Dedifferentiated amniotic fluid mesenchymal stem cell (primary cell): ENCODE results near the gene CNTFR.
A peak's percentile ranks its signal among the peaks of the same experiment; 100 is the strongest.
"Not testable (repeated sequence)": the region's sequence is repeated elsewhere in the genome, so short reads cannot be mapped to it uniquely, and the experiment has no call there.

Source experiments
- DNase-seq: peaks from one replicate; pipeline ENCODE4 v3.0.0-alpha.2; 2016; ENCODE audit errors: extremely low spot score

CNTFR gene

GRCh38 chr9:34555002-34555348 lies 34.5 kb downstream of the CNTFR start:
- no peak for DNase-seq

DNA sequence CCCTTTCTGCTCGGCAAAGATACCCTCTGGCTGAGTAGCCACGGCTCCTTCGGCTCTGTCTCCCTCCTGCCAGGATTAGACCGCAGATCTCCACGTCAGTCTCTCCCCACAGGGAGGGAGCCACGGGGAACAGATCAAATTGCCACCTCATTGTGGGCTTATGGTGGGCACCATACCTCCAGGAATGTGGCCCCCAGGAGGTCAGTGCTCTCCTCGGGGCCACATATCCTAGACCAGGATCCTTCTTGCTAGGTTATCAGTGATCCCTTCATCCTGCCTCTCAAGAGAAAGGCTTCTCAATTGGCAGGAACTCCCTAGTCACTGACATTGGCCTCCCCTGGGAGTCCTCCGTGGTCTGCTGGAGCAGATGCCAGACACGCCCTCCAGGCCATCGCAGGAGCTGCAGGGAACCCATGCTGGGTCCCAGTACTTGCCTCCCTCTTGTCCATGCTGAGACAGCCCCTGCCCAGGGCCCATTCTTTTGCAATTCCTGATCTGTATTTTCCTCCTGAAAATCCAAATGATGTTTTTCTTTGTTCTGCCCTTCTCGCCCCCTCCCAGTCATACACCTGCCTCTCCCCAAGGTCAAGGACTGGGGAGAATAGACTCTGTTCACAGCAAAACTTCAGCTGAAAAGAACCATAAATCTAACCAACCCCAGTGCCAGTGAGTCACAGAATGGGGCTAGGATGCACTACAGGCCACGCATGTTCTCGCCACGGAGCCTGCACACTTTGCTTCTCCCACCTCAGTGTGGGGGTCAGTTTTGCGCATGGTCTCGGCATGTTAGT lies 35.1 kb downstream of the CNTFR start:
- no peak for DNase-seq

DNA sequence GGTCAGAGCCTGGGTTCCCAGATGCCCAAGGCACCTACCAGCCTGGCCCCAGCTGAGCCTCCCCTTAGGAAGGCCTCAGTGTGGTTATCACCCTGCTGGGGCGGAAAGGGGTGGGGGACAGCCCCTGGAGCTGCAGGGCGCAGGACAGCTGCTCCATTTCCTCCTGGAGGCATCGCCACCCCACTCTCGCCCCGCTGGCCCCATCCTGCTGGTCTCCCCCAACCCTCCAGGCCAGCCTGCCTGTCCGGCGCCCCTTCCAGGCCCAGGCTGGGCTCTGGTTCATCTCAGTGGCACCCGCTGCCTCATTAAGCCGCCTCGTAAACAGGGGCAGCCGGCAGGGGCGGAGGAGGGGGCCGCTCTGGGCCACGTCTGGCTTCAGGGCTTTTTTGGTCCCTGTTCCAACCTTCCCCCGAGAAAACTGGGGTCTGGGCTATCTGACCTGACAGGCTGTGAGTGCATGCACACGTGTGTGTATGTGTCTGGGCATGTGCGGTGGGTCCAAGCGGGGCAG lies 36.0 kb downstream of the CNTFR start:
- DNase-seq = no peak

DNA sequence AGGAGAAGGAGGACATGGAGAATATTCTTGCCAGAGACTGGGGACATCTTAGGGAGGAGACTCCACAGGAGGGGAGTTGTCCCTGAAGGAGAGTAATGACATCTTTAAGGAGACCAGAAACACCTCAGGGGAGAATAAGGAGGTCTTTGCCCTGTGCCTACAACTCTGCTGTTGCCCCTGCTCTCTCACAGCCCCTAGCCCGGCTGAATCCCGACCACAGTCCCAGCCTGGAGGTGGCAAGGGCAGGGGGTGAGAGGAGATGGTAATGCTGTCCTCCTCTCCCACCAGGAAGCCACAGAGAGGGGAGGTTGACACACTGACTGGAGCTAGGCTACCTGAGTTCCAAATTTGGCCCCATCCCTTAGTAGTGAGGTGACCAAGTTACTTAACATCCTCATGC lies 36.5 kb downstream of the CNTFR start:
- no peak for DNase-seq

GRCh38 chr9:34552606-34552981 lies 36.9 kb downstream of the CNTFR start:
- no peak for DNase-seq

- DNase-seq = no peak
These were observed 37.5 kb downstream of the CNTFR start for GRCh38 chr9:34551751-34552605.

DNA sequence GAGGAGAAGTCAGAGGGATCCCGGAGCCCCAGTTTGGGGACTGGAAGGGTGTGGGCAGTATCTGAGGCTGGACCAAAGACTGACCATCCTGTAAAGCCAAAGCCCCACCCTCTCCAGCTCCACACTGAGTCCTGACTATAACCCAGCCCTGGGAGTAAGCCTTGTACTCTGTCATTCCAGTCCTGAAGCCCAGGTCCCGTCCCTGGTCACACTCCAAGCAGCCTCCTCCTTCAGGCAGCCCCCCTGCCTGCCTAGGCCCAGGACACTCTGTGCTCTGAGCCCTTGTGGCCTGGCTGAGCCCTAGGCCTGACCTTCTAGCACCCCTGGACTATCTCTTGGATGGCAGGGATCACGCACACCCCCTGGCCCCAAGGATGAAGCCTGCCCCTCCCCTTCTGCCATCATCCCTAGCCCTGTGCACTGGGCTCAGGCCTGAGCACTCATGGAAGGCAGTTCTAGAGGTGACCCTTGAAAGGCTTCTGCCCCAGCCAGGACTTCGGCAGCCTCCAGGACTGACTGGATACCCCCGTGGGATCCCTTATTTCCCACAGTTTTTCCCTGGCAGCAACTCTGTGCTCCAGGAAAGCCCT lies 38.7 kb downstream of the CNTFR start:
- DNase-seq = no peak

GRCh38 chr9:34550016-34550680 lies 39.4 kb downstream of the CNTFR start:
- no peak for DNase-seq

GRCh38 chr9:34549407-34549732 lies 40.2 kb downstream of the CNTFR start:
- DNase-seq = no peak

- peak; percentile 24 for DNase-seq
These were observed 41.4 kb downstream of the CNTFR start for GRCh38 chr9:34547960-34548611.

- peak; percentile 26 for DNase-seq
These were observed 42.4 kb downstream of the CNTFR start for GRCh38 chr9:34546834-34547827.

- no peak for DNase-seq
These were observed 43.3 kb downstream of the CNTFR start for GRCh38 chr9:34546102-34546833.

DNA sequence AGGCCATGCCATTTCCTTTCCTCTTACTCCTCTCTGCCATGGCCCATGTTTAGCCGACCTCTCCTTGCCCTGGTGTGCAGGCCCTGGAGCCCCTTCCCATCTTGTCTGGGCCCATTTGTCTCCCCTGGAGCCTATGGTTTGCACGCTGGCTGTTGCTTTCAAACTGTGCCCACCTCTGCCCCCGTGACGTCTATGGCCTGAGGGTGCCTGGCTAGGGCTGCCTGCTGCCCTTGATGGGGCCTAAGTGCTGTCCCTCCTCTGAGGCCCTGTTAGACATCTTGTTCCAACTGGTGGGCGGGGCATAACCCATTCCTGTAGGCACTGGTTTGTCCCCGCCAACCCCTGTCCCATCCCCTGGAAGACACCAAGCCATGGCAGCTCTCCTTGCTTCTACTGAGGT lies 44.0 kb downstream of the CNTFR start:
- DNase-seq = no peak

DNA sequence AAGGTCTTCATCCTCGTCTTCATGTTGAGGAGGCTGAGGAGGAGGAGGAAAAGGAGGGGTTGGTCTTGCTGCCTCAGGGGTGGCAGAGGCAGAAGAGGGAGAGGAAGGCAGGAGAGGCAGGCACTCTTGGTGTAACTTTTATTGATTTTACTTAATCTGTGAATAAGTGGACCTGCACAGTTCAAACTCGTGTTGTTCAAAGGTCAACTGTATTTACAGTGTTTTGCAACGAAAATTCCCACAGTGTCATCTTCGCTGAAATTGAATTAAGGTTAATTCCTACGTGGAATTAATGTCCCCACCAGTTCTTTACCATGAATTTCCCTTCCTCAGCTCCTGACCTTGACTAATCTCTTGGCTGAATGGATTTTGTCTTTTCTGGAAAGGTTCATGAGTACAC lies 45.5 kb downstream of the CNTFR start:
- no peak for DNase-seq

GRCh38 chr9:34541540-34541939 lies 48.0 kb downstream of the CNTFR start:
- no peak for DNase-seq

DNA sequence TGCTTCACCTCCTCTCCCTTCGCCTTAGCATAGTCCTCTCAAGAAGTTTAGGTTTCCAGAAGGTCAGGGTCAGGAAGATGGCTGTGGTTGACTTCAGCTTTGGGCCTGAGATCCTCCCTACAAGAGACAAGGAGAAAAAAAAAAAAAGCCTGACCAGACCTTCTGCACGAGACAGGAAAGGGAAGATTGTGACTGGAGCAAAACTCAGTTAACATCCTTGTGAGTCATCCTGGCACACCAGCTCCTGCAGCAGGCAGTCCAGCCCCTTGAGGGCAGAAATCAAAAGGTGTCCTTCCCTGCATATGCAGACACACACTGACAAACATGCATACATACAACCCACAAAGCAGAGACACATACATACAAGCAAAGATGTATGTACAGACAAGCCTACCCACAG lies 48.7 kb downstream of the CNTFR start:
- DNase-seq = no peak

GRCh38 chr9:34536685-34537084 lies 52.8 kb downstream of the CNTFR start:
- DNase-seq = no peak

GRCh38 chr9:34532041-34532440 lies 57.5 kb downstream of the CNTFR start:
- DNase-seq = not testable (repeated sequence)

DNA sequence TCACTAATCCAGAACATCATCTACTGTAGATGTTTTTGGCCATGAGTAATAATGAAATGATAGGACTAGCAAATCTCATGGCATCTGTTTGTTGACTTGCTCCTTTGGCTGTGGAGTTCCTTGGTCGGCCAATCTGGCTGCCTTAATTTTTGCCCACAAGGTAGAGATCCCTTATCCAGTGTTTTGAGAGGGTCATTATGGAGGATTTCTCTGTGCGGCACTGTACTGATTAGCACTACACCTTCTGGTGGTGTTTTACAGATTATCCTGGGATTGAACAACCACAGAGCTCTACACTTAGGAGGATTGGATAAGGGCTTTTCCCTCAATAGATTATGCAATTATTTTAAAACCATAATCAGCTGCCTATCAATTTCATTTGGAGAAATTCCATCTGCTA lies 63.5 kb downstream of the CNTFR start:
- no peak for DNase-seq

- no peak for DNase-seq
These were observed 65.2 kb downstream of the CNTFR start for GRCh38 chr9:34524349-34524748.
